Gastrocnemius medialis (tissue), 4 donors: ENCODE data around the gene ATP8B4. TPM values are rescaled to one million over a fixed set of nuclear protein-coding genes. Genes with fewer than 3 reads are reported as not detected.

Experiments used
- ATAC-seq, 2 donors: fragments of 150-250 bp; one replicate each; pipeline ENCODE4 v1.9.1; 2016
- DNase-seq, 2 donors: peaks; one replicate each; pipeline ENCODE4 v3.0.0-alpha.2; 2019
- H3K27ac ChIP-seq, 4 donors: fragments of 200-600 bp; sonication (generic); 1 replicate in 1 of 4; 2 replicates in 3 of 4; pipeline ENCODE4 v1.5.1; 2016 to 2018; ENCODE audit warnings: mild to moderate bottlenecking in 2 of 4, moderate library complexity in 1 of 4
- H3K27me3 ChIP-seq, 3 donors: fragments of 200-600 bp; sonication (generic) in 2 of 3; 1 replicate in 1 of 3; 2 replicates in 2 of 3; pipeline versions ENCODE4 v1.5.1 to v1.6.0; 2016 to 2019; ENCODE audit warnings: mild to moderate bottlenecking in 1 of 3, moderate library complexity in 1 of 3
- H3K36me3 ChIP-seq, 2 donors: fragments of 200-600 bp; sonication (generic) in 1 of 2; one replicate each; pipeline ENCODE4 v1.5.1; 2017 to 2018
- H3K4me1 ChIP-seq, 2 donors: fragments of 200-600 bp; sonication (generic) in 1 of 2; one replicate each; pipeline ENCODE4 v1.5.1; 2016 to 2017; ENCODE audit warnings: mild to moderate bottlenecking in 2 of 2
- H3K4me3 ChIP-seq, 4 donors: fragments of 200-600 bp; sonication (generic) in 3 of 4; 1 replicate in 1 of 4; 2 replicates in 3 of 4; pipeline ENCODE4 v1.5.1; 2016 to 2019; ENCODE audit warnings: mild to moderate bottlenecking in 2 of 4
- H3K9me3 ChIP-seq, 3 donors: fragments of 200-600 bp; sonication (generic) in 2 of 3; 1 replicate in 1 of 3; 2 replicates in 2 of 3; pipeline ENCODE4 v1.5.1; 2016 to 2019
- POLR2A ChIP-seq, 2 donors: fragments of 450-650 bp; IDR thresholded peaks; one replicate each; pipeline ENCODE4 v1.6.1; 2017; ENCODE audit warnings: antibody characterized with exemption in 2 of 2, mild to moderate bottlenecking in 2 of 2, moderate library complexity in 2 of 2
- in situ Hi-C, 4 donors: fragments of 200-750 bp; cut with MboI; loops; one replicate each; pipeline versions ENCODE4 v1.15.0 to v1.8.0; 2017; ENCODE audit warnings: low sequenced_read_pairs in 4 of 4
- intact Hi-C: fragments of 100-400 bp; cut with DNase I; formaldehyde crosslinking; loops from one replicate; pipeline ENCODE4 v1.15.1; 2023; ENCODE audit warnings: low total_unique reads
- total RNA-seq, 4 donors: library from RNA; depleted of rRNA; stranded (reverse); fragments of >200 nt; gene quantifications; one replicate each; pipeline versions ENCODE4 v1.1.0 to v1.2.3, GENCODE V29; 2016
- TF ChIP-seq, protein P1 (sequence below), 5 experiments: fragments of 450-650 bp in 3 of 5; fragments of 200-600 bp in 2 of 5; sonication (generic) in 2 of 5; IDR thresholded peaks in 4 of 5; conservative IDR thresholded peaks in 1 of 5; 1 replicate in 4 of 5; 2 replicates in 1 of 5; pipeline ENCODE4 v1.5.1; 2016 to 2019; ENCODE audit warnings: antibody characterized with exemption in 5 of 5, mild to moderate bottlenecking in 3 of 5, moderate library complexity in 3 of 5

The ATP8B4 gene
- total RNA-seq, 4 donors from 2014 or later: 1.7 to 3.4 (median 2.4) TPM

DNA sequence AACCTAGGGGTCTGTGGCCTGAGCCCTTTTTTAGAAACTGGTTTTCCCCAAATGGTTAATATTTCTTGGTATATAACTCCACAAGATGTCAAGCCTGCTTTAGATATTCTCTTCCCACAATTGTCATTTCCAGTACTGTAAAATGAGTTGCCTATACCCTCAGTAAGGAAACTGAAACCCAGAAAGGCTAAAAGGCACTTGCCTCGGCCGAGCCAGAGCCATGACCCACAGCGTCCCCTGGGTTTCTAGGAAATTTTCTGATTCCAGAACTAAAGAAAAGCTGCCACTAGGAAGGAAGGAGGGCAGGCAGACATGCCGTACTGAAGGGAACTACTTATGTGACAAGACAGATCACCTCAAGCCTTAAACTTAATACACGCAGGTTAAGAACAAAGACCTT is 59.1 kb downstream of the ATP8B4 start:
- ATAC-seq (no peak), DNase-seq (no peak)
- Histone ChIP-seq H3K4me1 (peaks cover 0 to 7% of the 10 kb centered on the region in 2 donors), H3K36me3 (no peaks in the 10 kb centered on the region), H3K9me3 (no peaks in the 10 kb centered on the region), H3K27ac (no peak overlapping the region), H3K4me3 (no peak overlapping the region), H3K27me3 (no peaks in the 10 kb centered on the region)
- in situ Hi-C loops (no loop called here), intact Hi-C loops (loop anchor here (5.0 kb wide), 1 partner anchor 47 kb away; no protein-coding TSS in a partner anchor)
- no peak for TF ChIP-seq POLR2A (IDR thresholded peaks at IDR 0.05)
- TF ChIP-seq, protein P1, sequence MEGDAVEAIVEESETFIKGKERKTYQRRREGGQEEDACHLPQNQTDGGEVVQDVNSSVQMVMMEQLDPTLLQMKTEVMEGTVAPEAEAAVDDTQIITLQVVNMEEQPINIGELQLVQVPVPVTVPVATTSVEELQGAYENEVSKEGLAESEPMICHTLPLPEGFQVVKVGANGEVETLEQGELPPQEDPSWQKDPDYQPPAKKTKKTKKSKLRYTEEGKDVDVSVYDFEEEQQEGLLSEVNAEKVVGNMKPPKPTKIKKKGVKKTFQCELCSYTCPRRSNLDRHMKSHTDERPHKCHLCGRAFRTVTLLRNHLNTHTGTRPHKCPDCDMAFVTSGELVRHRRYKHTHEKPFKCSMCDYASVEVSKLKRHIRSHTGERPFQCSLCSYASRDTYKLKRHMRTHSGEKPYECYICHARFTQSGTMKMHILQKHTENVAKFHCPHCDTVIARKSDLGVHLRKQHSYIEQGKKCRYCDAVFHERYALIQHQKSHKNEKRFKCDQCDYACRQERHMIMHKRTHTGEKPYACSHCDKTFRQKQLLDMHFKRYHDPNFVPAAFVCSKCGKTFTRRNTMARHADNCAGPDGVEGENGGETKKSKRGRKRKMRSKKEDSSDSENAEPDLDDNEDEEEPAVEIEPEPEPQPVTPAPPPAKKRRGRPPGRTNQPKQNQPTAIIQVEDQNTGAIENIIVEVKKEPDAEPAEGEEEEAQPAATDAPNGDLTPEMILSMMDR (IDR thresholded peaks at IDR 0.05 in 4 of 5, conservative IDR thresholded peaks at IDR 0.05 in 1 of 5): no peak

DNA sequence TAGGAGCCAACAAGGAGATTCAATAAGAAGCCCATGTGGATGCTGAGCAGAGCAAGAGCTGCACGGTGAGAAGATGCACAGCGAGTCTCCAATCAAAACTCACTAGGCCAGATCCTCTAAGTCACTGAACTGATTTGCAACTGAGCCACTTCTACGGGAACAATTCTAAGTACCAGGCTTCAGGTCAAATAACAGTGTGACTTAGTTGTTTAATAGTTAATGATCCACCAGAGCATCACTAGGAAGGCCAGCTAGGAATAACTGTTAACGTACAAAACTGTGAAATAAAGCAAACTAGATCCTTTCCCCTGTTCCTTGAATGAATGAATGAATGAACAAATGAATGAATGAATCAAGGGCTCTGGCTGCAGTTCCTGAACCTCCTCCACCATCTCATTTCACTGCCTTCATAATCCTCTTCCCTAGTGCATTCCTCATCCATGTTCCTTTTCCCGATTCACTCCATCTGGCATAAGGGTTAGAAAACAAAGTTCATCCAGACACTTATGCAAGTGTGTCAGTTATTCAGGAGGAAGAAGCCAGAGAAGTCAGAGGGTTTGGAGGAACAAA is 59.7 kb downstream of the ATP8B4 start:
- Histone ChIP-seq H3K4me1 (peaks cover 0 to 7% of the 10 kb centered on the region in 2 donors), H3K4me3 (no peak overlapping the region), H3K36me3 (no peaks in the 10 kb centered on the region), H3K27me3 (no peaks in the 10 kb centered on the region), H3K27ac (no peak overlapping the region), H3K9me3 (no peaks in the 10 kb centered on the region)
- no peak for TF ChIP-seq POLR2A (IDR thresholded peaks at IDR 0.05)
- TF ChIP-seq, protein P1 (IDR thresholded peaks at IDR 0.05 in 4 of 5, conservative IDR thresholded peaks at IDR 0.05 in 1 of 5): no peak
- DNase-seq: no peak
- ATAC-seq: no peak
- in situ Hi-C loops: no loop called here
- intact Hi-C loops: loop anchor here (5.0 kb wide), 1 partner anchor 48 kb away; no protein-coding TSS in a partner anchor

DNA sequence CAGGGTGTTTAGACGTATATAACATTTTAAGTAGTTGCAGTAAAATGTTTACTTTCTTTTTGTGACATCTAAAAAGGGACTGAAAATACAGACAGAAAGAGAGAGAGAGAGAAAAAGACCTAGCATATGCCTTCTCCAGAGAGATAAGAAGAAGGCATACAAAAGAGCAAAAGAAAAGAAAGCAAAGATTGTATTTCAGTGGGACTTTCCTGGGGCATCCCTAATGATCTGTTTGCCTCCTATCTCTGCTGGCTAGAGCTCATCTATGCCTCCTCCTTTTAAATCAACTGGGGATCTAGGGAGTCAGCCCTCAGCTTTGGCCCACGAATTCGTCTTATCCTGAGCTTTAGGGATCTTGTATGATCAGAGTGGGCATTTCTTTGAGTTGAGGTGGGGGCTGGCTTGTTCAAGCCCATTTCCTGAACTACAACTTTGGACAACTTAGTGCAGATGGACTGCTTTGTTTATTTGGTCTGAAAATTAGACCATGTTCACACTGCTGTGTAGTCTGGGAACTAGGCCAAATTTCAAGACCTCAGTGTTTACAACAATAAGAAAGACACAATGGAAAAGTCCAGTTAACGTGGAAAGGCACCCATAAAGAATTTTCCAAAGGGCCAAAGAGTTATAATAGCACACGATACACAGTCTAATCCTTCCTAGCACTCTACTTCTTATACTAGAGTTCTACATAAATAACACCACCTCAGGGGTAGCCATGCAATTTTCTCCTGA is 61.0 kb downstream of the ATP8B4 start:
- no peak for DNase-seq
- Histone ChIP-seq H3K27ac (no peak overlapping the region), H3K9me3 (no peaks in the 10 kb centered on the region), H3K4me3 (no peak overlapping the region), H3K4me1 (peaks cover 0 to 7% of the 10 kb centered on the region in 2 donors), H3K27me3 (no peaks in the 10 kb centered on the region), H3K36me3 (no peaks in the 10 kb centered on the region)
- in situ Hi-C loops: no loop called here
- ATAC-seq: no peak
- TF ChIP-seq POLR2A (IDR thresholded peaks at IDR 0.05): no peak
- TF ChIP-seq, protein P1 (IDR thresholded peaks at IDR 0.05 in 4 of 5, conservative IDR thresholded peaks at IDR 0.05 in 1 of 5): no peak
- intact Hi-C loops: loop anchor here (5.0 kb wide), 1 partner anchor 49 kb away; no protein-coding TSS in a partner anchor

DNA sequence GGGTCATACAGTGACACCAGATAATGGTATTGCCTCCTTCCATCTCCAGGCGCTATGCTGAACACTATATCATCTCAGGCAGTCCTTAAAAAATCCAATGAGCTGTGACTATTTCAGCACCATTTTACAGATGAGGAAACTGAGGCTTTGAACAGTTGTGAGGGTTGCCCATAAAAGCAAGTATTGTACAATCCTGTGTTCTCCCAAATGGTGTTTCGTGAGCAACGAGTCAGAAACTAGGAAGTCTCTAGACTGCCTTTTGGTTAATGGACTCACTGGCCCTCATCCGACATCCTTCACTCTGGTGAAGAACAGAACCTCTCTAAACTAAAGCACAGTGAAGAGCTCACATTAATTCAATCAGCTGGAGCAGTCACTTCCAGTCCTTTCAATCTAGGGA is 61.8 kb downstream of the ATP8B4 start:
- H3K27me3 ChIP-seq: no peaks in the 10 kb centered on the region
- TF ChIP-seq, protein P1 (IDR thresholded peaks at IDR 0.05 in 4 of 5, conservative IDR thresholded peaks at IDR 0.05 in 1 of 5): no peak
- no peak for TF ChIP-seq POLR2A (IDR thresholded peaks at IDR 0.05)
- no peak overlapping the region for H3K27ac ChIP-seq
- no peaks in the 10 kb centered on the region for H3K9me3 ChIP-seq
- in situ Hi-C loops: no loop called here
- DNase-seq: no peak
- H3K36me3 ChIP-seq: no peaks in the 10 kb centered on the region
- intact Hi-C loops: loop anchor here (5.0 kb wide), 1 partner anchor 50 kb away; no protein-coding TSS in a partner anchor
- peaks cover 0 to 7% of the 10 kb centered on the region in 2 donors for H3K4me1 ChIP-seq
- H3K4me3 ChIP-seq: no peak overlapping the region
- ATAC-seq: no peak
